ENCODE results near the gene MGMT.

MGMT gene

GRCh38 chr10:129570185-129570584 lies 103.1 kb downstream of the MGMT start:
- no peak for TF ChIP-seq CTCF (IDR thresholded peaks at IDR 0.05; ENCODE audit: low read depth, low read length)
- no peak for DNase-seq (ENCODE audit: extremely low read depth, low read depth)

GRCh38 chr10:129579228-129579627 lies 112.2 kb downstream of the MGMT start:
- no peak for TF ChIP-seq CTCF (IDR thresholded peaks at IDR 0.05; ENCODE audit: low read depth, low read length)
- no peak for DNase-seq (ENCODE audit: extremely low read depth, low read depth)

- no peak for DNase-seq (ENCODE audit: extremely low read depth, low read depth)
Observed at GRCh38 chr10:129580010-129580409, 113.0 kb downstream of the MGMT start.

DNA sequence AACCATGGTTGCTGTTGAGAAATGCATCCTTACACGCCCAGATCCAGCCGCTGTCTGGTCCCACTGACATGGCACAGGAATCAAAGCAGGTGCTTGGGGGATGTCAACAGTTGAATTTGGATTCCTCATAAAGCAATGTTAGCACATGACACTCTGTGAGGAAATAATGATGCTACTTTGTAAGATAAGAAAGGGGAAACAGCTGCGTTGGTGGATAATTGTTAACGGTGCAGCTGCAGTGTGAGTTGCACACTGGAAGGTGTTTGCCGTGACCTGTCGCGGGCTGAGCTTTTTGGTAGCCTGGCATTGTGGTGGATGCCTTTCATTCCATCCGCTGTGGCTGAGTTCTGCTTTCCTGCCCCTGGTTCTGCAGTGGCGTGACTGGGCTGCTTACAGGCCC lies 113.9 kb downstream of the MGMT start:
- TF ChIP-seq CTCF (IDR thresholded peaks at IDR 0.05; ENCODE audit: low read depth, low read length): no peak
- DNase-seq (ENCODE audit: extremely low read depth, low read depth): no peak

More at GRCh38 chr10:129580010-129580409, 113.0 kb downstream of the MGMT start:
- TF ChIP-seq CTCF (IDR thresholded peaks at IDR 0.05; ENCODE audit: low read depth, low read length): no peak

DNA sequence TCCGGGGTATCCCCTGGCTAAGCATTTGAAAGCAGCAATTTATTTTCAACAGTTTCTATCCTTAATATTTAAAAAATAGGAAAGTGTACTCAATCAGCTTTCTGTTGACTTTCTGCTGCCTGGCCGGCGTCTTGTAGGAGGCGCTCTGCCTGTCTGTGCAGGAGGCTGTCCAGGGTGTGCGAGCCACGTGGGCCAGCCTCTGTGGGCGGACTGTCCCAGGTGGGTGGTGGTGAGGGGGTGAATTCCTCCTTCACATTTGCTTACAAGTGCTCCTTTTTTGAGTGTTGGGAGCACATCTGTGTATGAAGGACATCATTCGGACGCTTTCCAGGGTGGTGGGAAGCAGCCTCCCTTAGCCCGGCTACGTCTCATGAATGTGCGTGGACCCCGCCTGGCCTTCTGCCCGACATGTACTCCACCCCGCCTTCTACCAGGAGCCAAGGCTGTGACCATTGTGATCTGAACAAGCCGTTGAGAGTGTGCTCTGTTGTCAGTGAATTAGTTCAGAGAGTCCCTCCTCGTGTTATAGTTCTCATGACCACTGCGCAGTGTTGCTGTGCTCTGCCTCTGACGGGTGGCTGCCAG lies 114.9 kb downstream of the MGMT start:
- no peak for TF ChIP-seq CTCF (IDR thresholded peaks at IDR 0.05; ENCODE audit: low read depth, low read length)
- no peak for DNase-seq (ENCODE audit: extremely low read depth, low read depth)

- TF ChIP-seq CTCF (IDR thresholded peaks at IDR 0.05; ENCODE audit: low read depth, low read length): no peak
Observed at GRCh38 chr10:129583831-129584230, 116.8 kb downstream of the MGMT start.

GRCh38 chr10:129586898-129587443 lies 119.9 kb downstream of the MGMT start:
- DNase-seq (ENCODE audit: extremely low read depth, low read depth): no peak
- no peak for TF ChIP-seq CTCF (IDR thresholded peaks at IDR 0.05; ENCODE audit: low read depth, low read length)

More at GRCh38 chr10:129583831-129584230, 116.8 kb downstream of the MGMT start:
- DNase-seq (ENCODE audit: extremely low read depth, low read depth): no peak
